Measurements from ENCODE around the gene FBXL17.

Gene FBXL17

GRCh38 chr5:107888541-107888940 is 493.4 kb downstream of the FBXL17 start:
- DNase-seq: no peak

GRCh38 chr5:107887166-107887943 is 494.5 kb downstream of the FBXL17 start:
- DNase-seq: no peak

DNA sequence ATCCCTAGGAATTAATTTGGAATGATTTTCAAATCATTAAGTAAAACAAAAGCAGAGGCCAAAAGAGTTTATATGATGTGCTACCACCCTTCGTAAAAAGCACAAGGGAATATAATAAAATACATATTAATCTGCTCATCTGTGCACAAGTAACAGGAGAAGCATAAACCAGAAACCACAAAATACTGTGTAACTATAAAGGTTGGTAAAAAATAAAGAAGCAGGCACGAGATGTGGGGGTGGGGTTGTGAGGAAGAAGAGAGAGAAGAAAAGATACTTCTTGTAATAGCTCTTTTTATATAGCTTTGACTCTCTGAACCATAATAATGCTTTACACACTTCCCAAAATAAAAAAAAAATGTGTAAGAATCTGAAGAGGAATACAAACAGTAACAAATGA is 496.3 kb downstream of the FBXL17 start:
- no peak for DNase-seq

- DNase-seq: no peak
Measured at GRCh38 chr5:107884871-107885270, 497.0 kb downstream of the FBXL17 start.

DNA sequence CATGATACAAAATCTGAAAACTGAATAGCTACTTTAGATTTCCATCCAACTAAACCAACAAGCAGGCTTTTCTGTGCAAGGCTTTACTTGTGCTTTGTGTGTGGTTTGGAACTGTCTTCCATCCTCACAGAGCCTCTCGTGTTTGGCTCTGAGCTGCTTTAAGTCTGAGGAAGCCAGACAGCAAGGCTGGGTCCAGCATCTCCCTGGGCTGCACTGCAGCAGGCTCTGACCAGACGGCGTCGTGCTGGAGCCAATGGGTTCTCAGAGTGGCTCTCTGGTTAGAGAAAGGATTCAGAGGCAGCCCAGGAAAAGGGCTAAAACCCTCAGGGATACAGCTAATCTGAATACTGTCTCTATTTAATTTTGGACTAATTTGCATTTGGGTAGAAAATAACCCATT is 503.2 kb downstream of the FBXL17 start:
- no peak for DNase-seq

DNA sequence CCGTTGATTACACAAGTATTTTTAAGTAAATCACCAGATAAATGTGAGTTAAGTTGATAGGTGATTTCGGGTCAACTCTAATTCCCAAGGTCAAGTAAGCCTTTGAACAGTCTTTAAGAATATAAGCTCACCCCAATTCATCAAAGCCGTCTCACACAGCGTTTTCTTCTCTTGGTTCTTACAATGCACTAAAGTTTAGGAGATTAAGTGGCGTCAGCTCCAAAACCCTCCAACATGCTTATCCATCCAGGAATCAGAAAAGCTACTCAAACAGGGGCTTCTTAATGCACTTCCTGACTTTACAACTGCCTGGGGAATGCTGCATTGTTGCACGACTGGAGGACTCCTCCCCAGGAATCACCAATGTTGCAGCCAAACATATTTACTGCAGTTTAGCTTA is 505.0 kb downstream of the FBXL17 start:
- no peak for DNase-seq

DNA sequence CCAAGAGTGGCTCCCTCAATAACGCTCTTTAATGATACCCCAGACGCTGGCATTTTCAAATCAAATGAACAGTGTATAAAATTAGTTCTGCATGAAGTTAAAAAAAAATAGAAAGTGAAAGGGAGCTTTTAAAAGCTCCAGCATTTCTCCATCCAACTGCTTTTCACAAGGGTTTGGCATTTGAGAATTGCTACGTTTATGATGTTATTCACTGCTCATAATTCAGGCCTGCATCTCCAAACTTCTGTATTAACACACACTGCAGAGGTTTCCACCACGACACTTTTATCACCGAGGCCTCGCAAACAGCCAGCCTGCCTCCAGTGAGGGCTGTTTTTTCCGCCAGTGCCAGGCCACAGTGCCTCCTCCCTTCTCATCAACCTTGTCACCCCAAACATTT is 505.6 kb downstream of the FBXL17 start:
- DNase-seq: no peak

DNA sequence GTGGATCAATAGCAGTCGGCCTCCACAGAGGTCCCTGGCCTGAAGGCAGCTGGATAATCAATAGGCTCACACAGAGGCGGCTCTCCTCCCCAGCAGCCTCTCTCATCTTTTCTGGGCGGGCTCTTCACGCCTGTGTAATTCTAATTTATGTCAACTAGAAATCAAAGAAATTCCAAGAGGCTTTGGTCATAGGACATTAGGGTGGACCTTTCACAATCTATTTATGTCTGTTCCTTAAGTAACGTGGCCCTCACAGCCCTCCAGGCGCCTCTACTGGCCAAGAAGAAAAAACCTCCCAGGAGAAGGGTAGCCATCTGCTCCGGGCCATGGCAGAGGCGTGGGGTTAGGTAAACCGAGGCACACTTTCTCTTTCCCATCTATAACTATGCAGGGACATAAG is 506.1 kb downstream of the FBXL17 start:
- DNase-seq: no peak

GRCh38 chr5:107874795-107875194 is 507.1 kb downstream of the FBXL17 start:
- no peak for DNase-seq

- DNase-seq: no peak
Measured at GRCh38 chr5:107873877-107874276, 508.0 kb downstream of the FBXL17 start.

GRCh38 chr5:107871023-107871422 is 510.9 kb downstream of the FBXL17 start:
- no peak for DNase-seq

DNA sequence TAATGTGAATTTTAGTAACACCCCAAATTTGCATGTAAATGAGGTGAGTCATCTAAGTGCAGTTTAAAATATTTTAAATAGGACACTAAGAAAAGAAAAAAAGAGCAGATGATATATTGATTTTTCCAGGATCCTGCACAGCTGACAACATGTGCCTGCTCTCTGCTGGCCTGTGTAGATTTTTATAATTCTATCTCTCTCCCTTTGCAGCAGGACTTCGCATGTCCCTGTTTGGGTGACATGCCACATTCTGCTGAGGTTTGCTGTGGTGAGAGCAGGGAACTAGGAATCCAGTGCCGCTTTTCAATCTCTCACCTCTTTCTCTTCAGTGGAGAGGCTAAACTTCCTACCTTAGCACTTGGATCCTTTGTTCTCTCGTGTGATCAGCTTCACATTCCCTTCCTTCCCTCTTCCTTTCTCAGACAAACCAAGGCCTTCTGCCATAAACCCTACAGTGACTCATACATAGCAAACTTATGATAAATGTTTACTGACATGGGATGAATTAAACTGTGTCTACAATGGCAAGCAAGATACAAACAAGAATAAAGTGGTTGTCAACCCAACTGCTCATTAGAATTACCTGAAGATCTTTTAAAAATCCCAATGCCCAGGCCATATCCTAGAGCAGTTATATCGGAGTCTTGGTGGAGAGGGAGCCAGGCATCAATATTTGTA is 512.3 kb downstream of the FBXL17 start:
- no peak for DNase-seq

DNA sequence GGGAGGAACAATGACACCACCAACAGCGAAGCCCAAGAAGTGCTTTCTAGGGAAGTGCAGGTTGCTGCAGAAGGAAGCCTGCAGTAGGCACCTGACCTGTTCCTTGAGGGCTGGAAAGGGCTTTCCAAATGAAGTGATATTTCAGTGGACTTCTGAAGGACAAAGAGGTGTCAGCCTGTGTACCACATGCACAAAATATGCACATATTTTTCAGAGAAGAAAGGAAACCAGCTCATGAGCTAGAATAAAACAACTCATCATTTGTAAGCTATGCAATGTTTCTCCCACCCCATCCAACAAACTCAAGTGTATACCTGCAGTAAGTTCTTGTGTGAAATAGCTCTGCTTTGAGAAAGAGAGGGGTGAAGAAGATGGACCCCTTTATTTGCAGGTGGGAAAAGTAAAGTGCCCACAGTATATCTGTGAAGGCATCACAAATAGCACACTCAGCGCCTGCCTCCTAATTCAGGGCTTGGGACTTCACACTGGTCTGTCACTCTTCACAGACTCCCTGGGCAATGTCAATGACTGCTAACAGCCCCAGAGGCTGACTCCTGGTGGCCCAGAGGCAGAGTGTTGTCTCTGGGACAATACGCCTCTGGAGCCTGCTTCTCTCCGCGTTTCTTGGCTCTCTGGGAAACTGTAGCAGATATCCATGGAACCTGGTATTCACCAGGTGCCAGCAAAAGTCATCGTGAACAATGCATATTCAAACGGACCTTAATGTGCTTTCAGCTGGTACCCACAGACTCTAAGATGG is 513.1 kb downstream of the FBXL17 start:
- DNase-seq: no peak

- DNase-seq: no peak
Measured at GRCh38 chr5:107867266-107867665, 514.6 kb downstream of the FBXL17 start.

DNA sequence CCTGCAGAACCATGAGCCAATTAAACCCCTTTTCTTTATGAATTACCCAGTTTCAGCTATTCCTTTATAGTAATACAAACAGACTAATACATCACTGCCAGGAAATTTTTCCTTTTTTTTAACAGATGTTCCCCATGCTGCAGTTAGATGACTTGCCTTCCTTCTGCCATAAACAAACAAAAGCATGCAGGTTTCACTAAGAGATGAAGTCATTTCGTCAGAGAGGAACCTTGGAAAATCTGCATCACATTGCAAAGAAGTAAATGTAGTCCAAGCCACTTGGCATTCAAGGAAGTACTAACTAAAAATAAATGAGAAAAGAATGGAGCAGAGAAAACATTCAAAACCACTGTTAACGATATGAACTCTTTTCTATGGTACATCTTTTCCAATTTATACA is 517.1 kb downstream of the FBXL17 start:
- no peak for DNase-seq

- no peak for DNase-seq
Measured at GRCh38 chr5:107863125-107863524, 518.8 kb downstream of the FBXL17 start.

- no peak for DNase-seq
Measured at GRCh38 chr5:107861565-107861964, 520.3 kb downstream of the FBXL17 start.

DNA sequence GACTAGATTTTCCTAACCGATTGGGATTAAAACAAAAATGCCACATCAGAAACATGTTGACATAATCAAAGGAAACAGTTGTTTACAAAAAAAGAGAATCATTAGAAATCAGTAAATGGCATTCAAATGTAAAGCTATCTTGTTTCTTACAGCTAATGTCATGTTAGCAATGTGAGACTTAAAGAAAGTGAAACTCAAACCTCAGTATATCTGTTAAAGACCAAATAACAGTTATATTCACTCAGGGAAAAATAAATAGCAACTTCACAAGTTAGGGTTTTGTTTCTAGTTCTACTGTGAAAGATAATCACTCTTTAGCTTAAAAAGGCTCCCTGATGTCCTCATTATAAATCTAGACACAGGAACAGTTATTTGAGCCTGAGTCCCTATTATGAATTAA is 521.9 kb downstream of the FBXL17 start:
- no peak for DNase-seq

- DNase-seq: no peak
Measured at GRCh38 chr5:107858788-107859187, 523.1 kb downstream of the FBXL17 start.

DNA sequence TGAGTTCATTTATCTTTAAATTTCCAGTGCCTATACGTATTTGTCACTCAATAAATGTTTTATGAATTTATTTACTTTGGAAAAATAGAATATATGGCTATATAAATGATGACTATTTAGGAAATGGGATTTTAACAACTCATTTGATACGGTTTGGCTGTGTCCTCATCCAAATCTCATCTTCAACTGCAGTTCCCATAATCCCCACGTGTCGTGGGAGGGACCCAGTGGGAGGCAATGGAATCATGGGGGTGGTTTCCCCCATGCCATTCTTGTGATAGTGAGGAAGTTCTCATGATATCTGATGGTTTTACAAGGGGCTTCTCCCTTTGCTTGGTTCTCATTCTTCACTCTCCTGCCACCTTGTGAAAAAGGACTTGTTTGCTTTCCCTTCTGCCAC is 523.6 kb downstream of the FBXL17 start:
- DNase-seq: no peak

GRCh38 chr5:107857785-107858184 is 524.1 kb downstream of the FBXL17 start:
- DNase-seq: no peak

DNA sequence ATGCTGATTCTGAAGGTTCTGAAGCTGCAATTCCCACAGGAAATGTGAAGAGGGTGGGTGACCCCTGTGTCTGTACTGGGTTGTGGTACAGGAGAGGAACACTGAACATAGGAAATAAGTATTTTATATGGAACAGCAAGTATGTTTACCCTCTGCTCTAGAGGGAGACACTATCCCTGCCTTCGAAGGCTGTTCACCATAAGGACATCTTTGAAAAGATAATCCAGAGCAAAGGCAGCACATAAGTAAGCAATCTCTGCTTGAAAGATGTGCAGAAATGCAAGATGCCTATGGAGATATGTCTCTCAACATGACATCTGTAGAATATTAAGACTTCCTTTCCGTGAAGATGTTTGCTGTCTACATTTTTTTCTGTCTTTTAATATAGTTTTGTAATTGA is 526.7 kb downstream of the FBXL17 start:
- no peak for DNase-seq

DNA sequence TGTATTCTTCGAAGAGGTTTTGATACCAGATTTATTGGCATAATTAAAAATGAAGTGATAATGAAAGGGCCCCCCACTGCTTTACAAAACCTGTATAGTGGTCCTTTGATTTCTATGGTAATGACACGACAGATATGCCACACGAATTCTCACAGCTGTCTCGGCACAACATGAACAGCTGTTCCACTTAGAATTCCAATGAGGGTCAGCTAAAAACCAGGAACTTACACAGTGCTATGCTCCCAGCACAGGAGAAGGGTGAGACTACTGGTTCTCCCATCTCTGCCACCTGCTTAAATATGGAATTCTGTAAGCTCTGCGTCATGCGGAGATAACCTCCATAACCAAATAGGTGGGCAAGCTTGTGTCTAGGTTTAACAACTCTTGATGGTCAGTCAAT is 528.2 kb downstream of the FBXL17 start:
- DNase-seq: no peak

DNA sequence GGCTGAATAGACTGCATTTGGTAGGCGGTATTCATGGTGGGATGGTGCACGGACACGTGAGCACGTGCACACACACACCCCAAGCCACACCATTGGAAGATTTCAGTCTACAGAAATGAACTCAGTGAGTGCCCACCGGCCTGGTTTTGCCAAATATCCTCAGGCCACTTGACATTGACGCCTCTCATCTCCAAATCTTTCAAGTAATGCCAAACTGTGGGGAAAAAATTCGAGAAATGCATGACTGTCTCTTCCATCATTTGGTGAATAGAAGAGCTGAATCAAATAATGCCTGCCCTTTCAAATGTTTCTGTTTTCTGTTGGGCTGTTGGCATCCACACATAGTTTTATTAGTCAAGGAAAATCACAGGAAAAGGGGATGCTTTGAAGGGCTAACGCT is 528.9 kb downstream of the FBXL17 start:
- DNase-seq: no peak

All from stimulated activated CD4-positive, alpha-beta T cell treated with anti-CD3 and anti-CD28 coated beads, Interleukin-4, amount 100 ng/mL, for 4 hours (primary cell).